ENCODE data around the gene MON1A.
"Not testable (repeated sequence)": the region's sequence is repeated elsewhere in the genome, so short reads cannot be mapped to it uniquely, and the experiment has no call there.

The MON1A gene

GRCh38 chr3:49917806-49918590, 11.6 kb downstream of the MON1A start:
- DNase-seq (ENCODE audit: low spot score) = not testable (repeated sequence)

DNA sequence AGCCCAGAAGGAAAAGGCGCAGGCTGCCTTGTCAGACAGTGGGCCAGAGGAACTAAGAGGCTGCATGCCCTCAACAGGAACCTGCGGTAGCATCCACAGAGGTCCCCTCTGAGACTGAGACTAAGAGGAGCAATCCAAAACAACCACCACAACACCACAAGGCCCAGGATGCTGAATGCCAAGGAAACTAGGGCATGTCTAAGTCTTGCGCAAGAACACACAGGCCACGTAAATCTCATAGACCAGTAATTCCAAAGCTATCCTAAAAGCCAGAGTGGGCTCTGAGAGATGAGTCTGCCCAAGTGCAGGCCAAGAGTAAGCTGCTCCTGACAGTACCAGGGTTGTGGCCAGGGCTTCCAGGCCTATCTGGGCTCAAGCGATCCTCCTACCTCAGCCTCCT, 12.9 kb downstream of the MON1A start:
- DNase-seq (ENCODE audit: low spot score) = peak; percentile 71

- no peak for DNase-seq (ENCODE audit: low spot score)
Observed at GRCh38 chr3:49914906-49915305, 14.7 kb downstream of the MON1A start.

GRCh38 chr3:49912881-49913281, 16.7 kb downstream of the MON1A start:
- DNase-seq (ENCODE audit: low spot score) = no peak

GRCh38 chr3:49911611-49912010, 18.0 kb downstream of the MON1A start:
- no peak for DNase-seq (ENCODE audit: low spot score)

- DNase-seq (ENCODE audit: low spot score) = no peak
Observed at GRCh38 chr3:49911124-49911420, 18.5 kb downstream of the MON1A start.

GRCh38 chr3:49910409-49911123, 19.0 kb downstream of the MON1A start:
- DNase-seq (ENCODE audit: low spot score) = no peak

DNA sequence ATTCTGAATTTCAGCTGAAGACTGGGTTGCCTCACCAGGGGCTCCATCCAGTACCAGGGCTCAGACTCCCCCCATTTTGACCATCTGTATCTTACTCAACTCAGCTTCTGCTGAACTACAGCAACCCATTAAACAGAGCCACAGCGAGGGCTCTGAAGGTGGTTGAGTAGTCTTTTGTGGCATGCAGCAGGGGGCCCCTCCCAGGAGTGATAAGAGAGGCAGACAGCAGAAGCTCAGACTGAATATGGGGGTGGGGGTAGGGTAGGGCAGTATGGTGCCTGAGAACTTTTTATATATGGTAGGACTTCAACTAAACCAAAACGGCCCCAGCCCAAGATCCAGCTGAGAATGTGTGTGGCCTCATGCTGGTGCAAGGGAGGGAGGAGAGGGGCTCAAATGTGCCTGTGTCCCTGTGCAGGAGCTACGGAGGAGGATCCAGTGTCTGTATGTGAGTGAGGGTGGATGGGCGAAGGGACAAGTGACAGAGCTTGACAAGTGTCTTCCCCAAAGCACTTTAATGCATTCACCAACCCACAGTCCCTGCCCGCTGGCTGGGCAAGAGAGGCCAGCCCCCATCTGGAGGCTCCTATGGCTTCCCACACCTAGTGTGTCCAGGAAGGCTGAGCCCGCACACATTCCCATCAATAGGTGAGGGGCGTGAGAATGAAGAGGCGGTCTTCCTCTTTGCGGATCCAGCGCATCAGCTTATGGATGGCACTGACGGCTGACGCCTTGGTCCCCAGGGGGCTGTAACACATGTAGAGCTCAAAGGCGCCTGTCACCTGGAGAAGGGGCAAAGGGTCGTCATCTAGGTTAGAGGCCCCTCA, 21.0 kb downstream of the MON1A start:
- no peak for DNase-seq (ENCODE audit: low spot score)

DNA sequence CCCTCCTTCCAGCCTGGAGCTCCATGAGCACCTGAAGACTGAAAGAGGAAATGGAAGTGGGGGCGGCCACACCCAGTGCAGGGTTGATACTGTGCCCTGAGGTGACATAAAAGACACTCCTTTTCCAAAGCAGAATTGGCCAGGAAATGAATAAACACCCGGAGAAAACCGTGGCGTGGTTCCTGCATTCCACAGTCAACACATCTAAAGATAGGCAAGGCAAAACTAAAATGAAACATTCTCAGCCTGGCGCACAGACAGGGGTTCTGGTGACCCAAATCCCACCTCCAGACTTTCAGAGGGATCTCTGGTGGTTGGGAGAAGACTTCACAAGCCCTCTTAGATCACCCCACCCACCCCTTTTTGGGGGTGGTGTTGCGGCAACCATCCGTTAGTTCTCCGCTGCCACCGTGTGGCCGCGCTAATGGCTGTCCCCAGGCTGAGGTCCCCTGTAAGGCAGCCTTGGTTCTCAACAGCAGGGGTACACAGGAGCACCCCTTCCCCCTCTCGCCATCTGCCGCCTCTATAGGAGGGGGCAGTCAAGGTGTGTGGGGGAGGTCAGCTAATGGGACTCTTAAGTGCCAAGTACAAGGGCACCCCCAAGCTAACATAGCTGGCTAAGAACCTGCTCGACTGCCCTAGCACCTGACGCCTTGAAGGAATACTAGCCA, 23.4 kb downstream of the MON1A start:
- DNase-seq (ENCODE audit: low spot score) = peak; percentile 83

- not testable (repeated sequence) for DNase-seq (ENCODE audit: low spot score)
Observed at GRCh38 chr3:49904448-49904847, 25.2 kb downstream of the MON1A start.

DNA sequence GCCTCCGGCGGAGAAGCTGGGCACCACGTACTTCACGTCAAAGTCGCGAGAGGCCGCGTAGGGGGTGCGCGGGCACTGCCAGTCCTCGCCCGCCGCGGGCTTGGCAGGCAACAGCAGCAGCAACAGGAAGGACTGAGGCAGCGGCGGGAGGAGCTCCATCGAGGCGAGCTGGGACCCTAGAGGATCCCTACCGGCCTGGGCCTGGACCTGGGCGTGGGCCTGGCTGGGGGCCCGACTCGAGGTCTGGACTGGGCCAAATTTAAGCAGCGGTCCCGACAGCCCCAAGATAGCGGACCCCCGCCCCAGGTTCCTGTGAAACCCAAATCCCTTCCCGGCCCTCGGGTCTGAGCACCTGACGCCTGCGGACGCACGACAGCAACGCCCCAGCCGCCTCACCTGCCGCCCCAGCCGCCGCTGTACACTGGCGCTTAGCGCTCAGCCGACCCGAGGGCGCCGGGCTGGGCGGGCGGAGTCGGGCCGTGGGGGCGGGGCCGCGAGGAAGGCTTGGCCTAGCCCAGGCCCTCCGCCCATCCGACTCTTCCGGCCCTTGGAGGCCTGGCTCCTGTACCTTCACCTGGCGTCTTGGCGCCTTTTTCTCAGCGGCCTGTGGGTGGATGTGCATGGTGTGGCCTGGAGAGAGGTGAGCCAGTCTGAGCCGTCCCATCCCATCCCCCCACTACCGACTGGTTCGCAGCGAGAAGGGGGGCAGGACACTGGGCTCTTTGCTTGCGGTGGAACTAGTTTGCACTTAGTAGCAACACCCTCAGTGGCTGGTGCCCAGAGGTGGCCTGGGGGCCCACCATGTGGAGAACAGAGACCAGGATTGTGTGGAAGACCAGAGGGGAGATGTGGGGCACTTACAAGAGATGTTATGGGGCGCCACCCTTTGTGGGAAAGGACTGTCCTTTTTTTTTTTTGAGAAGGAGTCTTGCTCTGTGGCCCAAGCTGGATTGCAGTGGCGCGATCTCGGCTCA, 25.9 kb downstream of the MON1A start, which contains the start of gene MST1R:
Gene MST1R (minus strand): TSS at position 423 of the 974 bp plus-strand sequence. CDS start 264 bp downstream, at position 159.
- peak; percentile 63 for DNase-seq (ENCODE audit: low spot score)

- no peak for DNase-seq (ENCODE audit: low spot score)
Observed at GRCh38 chr3:49902511-49903345, 26.9 kb downstream of the MON1A start.

DNA sequence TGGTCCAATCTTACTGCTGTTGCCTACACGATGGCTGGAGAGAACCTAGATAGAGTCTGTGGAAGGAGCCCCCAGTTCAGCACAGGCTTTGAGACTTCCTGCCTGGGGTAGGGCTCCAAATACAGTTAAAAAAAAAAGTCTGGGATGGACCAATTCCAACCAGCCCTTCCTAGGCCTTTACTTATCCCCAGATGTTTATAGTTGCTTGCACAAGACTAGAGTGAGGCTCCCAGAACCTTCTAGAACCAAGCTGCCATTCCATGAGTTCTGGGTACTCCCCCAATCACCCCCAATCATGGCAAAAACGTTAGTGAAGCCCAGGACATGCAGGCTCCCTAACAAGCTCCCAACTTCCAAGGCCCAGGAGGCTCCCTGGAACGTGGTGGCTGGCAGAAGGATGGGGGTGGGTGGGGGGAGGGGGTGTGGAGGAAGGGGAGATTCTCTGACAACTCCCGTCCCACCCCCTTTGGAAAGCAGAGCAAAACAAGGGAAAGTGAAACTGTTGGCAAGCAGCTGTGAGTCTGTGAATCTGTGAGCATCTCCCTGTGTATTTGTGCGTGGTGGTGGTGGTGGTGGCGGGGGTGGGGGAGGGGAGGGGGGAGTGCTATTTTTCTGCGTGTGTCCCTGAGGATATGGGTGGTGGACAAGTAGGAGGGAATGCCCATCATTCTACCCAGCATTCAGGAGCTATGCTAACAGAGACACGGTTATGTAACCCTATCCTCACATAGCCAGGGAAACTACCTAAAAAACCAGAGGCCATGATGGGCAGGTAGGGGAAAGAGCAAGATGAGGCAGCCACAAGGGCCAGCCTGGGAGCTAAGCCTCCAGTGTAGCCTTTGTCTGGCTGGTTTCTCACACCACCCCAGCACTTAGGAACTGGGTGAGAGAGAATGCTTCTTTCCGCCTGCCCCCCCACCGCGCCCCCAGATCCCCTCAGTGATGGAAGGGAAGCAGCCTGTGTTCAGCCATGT, 28.0 kb downstream of the MON1A start:
- no peak for DNase-seq (ENCODE audit: low spot score)

- peak; percentile 80 for DNase-seq (ENCODE audit: low spot score)
Observed at GRCh38 chr3:49900491-49901153, 29.0 kb downstream of the MON1A start.

DNA sequence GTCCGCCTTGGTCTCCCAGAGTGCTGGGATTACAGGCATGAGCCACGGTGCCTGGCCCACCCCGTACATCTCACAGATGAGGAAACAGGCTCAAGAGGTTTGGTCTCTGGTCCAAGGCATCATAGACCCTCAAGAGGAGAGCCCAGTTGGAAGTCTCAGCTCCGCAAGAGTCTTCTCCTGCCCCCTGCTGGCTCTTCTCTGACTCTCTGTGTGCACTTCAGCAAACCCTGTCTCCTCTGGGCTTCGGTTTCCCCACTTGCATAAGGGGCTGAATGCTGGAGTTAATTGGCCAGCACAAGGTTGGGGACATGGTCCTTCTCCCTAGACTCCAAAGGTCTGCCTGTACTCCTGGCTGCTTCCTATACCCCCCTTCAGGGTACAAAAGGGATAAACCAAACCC, 29.8 kb downstream of the MON1A start:
- no peak for DNase-seq (ENCODE audit: low spot score)

- DNase-seq (ENCODE audit: low spot score) = no peak
Observed at GRCh38 chr3:49898991-49899390, 30.6 kb downstream of the MON1A start.

DNA sequence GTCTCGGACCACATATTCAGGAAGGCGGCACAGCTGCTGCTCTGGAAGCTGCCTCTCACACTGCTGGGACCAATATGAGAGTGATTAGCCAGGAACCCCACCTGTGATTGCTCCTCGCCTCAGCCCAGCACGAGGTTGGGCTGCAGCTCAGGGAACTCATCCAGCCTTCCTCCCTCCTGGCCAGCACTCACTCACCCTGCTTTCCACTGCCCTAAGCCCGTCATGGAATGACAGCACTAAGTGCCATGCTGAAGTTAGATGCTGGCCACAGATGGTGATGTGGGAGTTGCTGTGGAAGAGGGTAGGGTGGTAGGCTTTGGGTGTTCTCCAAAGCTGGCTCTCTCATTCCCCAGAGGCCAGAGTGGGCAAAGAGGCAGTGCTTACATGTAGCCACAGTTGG, 33.3 kb downstream of the MON1A start:
- DNase-seq (ENCODE audit: low spot score) = no peak

DNA sequence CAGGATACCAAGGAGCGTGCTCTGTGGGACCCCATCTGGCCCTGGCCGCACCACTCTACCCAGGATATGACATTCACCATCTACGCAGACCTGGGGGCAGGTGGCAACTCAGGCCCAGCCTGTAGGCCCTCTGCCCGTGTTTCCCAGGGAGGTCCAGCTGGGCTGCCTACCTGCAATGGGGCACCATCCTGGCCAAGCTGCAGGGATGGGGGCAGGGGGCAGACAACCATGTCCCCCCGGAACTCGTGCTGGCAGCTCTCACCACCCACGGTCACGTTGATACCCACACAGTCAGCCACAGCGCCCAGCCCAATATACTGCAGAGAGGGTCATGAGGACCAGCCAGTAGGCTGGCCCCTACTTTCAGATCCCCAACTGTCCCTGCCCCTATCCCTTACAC, 33.8 kb downstream of the MON1A start:
- DNase-seq (ENCODE audit: low spot score) = no peak

Measured in AG08395 (cell line).